Measurements from ENCODE around the gene TSSK2.

Gene TSSK2

GRCh38 chr22:19125474-19126308, 5.4 kb upstream of the TSSK2 start:
- no peak for DNase-seq

GRCh38 chr22:19126309-19127273, 4.5 kb upstream of the TSSK2 start:
- DNase-seq = no peak

- no peak for DNase-seq
Observed at GRCh38 chr22:19127329-19128008, 3.6 kb upstream of the TSSK2 start.

GRCh38 chr22:19128009-19128401, 3.1 kb upstream of the TSSK2 start:
- DNase-seq = no peak

- DNase-seq = no peak
Observed at GRCh38 chr22:19128946-19129727, 2.0 kb upstream of the TSSK2 start.

- DNase-seq = no peak
Observed at GRCh38 chr22:19129871-19130270, 1.2 kb upstream of the TSSK2 start.

GRCh38 chr22:19131685-19132015, 542 bp downstream of the TSSK2 start:
- DNase-seq = no peak

GRCh38 chr22:19132153-19132552, 1.0 kb downstream of the TSSK2 start:
- DNase-seq = no peak

- DNase-seq = no peak
Observed at GRCh38 chr22:19132693-19133400, 1.7 kb downstream of the TSSK2 start.

GRCh38 chr22:19133561-19133960, 2.5 kb downstream of the TSSK2 start:
- DNase-seq = no peak

- no peak for DNase-seq
Observed at GRCh38 chr22:19134176-19134831, 3.2 kb downstream of the TSSK2 start.

- no peak for DNase-seq
Observed at GRCh38 chr22:19134874-19135273, 3.8 kb downstream of the TSSK2 start.

- DNase-seq = no peak
Observed at GRCh38 chr22:19136915-19137314, 5.8 kb downstream of the TSSK2 start.

- no peak for DNase-seq
Observed at GRCh38 chr22:19137384-19138216, 6.5 kb downstream of the TSSK2 start.

GRCh38 chr22:19138217-19139000, 7.3 kb downstream of the TSSK2 start:
- DNase-seq = no peak

GRCh38 chr22:19139001-19139356, 7.9 kb downstream of the TSSK2 start:
- DNase-seq = no peak

- DNase-seq = no peak
Observed at GRCh38 chr22:19139974-19140373, 8.9 kb downstream of the TSSK2 start.

GRCh38 chr22:19142394-19142793, 11.3 kb downstream of the TSSK2 start:
- DNase-seq = no peak

GRCh38 chr22:19143212-19143611, 12.1 kb downstream of the TSSK2 start:
- no peak for DNase-seq

- peak in 1 of 2 donors; percentile 7 for DNase-seq
Observed at GRCh38 chr22:19143967-19144400, 12.9 kb downstream of the TSSK2 start.
